Esophagus muscularis mucosa (tissue), 4 donors: ENCODE measurements around the gene INTS15.

Source experiments
- CTCF ChIP-seq, 3 experiments: fragments of 200-600 bp in 2 of 3; fragments of 450-650 bp in 1 of 3; sonication (generic) in 2 of 3; IDR thresholded peaks; one replicate each; pipeline ENCODE4 v1.5.1; 2017 to 2019; ENCODE audit warnings: antibody characterized with exemption in 3 of 3, mild to moderate bottlenecking in 2 of 3, moderate library complexity in 1 of 3
- EP300 ChIP-seq: sonication (generic); formaldehyde crosslinking; IDR thresholded peaks from one replicate; pipeline ENCODE4 v1.6.1; 2017; ENCODE audit warnings: antibody characterized with exemption
- POLR2A ChIP-seq: fragments of 450-650 bp; IDR thresholded peaks from one replicate; pipeline ENCODE4 v1.6.1; 2017; ENCODE audit warnings: antibody characterized with exemption, moderate library complexity, mild to moderate bottlenecking, low read depth
- POLR2AphosphoS5 ChIP-seq, 2 donors: sonication (generic); formaldehyde crosslinking; IDR thresholded peaks; one replicate each; pipeline ENCODE4 v1.6.1; 2017; ENCODE audit warnings: antibody characterized with exemption in 2 of 2

- TF ChIP-seq CTCF (IDR thresholded peaks at IDR 0.05) (no peak), EP300 (no peak), POLR2A (no peak), POLR2AphosphoS5 (IDR thresholded peaks at IDR 0.05) (no peak)
Observed at GRCh38 chr7:6656413-6656812, 66.6 kb downstream of the INTS15 start.
